GM18519 (cell line): ENCODE results near the gene HSD17B1.
A peak's percentile ranks its signal among the peaks of the same experiment; 100 is the strongest.

ENCODE experiments used
- ATAC-seq: cut with Tn5 transposase; IDR thresholded peaks from one replicate; pipeline ENCODE4 v1.9.1; 2021; ENCODE audit warnings: mild to moderate bottlenecking, moderate library complexity; ENCODE audit not compliant: unreplicated experiment, low FRiP score

HSD17B1 gene

DNA sequence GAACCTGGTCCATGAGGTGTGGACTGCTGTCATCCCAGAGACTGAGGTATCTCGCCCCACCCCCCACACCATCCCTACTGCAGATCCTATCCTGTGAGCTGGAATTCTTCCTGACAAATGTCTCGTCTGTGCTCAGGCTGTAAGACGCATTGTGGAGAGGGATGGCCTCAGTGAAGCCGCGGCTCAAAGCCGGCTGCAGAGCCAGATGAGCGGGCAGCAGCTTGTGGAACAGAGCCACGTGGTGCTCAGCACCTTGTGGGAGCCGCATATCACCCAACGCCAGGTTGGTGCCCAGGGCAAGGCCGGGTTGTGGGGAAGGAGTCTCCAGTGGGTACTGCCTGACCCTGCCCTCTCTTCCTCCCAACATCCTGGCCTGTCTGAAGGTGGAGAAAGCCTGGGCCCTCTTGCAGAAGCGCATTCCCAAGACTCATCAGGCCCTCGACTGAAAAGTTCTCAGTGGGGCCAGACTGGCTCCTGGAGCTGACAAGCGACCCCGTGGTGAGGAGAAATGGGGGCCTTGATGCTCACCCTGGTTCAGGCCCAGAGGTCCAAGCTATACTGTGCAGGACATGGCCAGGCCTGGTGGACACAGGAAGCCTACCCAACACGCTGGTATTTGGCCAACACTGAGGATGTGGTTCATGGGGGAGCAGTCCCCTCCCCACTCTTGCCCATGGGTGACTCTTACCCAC, 12.9 kb downstream of the HSD17B1 start:
- no peak for ATAC-seq

DNA sequence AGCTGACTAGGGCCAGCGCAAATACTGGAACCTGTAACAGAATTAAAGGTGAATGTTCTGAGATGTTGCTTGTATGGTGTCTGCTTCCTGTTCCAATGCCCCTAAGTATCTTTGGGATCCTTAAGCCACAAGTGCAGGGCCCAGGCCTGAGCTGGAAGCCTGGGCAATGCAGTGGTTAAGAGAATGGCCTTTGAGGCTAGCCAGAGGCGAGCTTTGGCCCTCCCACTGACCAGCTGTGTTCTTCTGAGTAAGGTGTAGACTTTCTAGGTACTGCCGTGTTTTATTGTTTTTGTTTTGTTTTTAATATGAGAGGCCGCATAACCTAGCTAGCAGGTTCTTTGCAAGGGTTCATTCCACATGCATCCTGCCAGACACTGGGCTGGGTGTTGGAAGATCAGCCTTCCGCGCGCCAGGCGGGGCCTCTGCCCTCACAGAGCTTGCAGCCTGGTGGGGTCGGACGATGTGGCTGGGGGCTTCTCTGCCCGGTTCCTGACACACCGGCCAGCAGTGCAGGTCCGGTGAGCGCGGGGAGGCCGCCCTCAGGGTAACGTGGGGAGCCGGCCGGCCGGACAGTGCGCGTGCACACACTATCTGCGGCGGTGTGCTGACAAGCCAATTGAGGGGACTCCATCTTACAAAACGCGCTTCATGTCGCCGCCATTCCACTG, 13.6 kb downstream of the HSD17B1 start:
- no peak for ATAC-seq

DNA sequence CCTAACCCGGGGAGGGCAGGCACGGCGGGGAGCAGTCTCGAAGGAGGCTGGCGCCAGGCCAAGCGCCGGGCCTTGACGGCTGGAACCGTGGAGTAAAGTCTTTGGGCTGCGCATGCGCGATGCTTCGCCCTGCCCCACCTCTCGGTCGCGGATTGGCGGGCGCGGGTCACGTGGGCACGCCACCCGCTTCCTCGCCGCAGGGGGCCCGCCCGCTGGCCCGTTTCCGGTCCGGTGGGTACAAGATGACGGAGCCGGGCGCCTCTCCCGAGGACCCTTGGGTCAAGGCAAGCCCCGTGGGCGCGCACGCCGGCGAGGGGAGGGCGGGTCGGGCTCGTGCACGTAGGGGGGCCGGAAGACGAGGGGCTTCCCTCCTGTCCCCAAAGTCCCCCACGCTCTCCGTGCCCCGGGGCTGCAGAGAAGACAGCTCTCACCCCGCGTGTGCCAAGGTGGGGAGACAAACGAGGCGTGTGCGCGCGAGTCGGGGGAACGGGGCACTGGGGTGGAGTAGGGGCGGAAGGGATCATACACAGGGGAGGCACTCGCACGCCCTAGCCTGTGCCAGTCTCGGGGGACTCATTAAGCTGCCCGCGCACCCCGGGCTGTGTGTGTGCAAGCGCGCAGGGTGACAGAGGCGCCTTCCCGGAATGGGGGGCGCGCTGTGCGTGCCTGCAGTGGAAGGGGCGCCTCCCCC, 14.3 kb downstream of the HSD17B1 start, which contains the start of gene MLX:
Gene MLX (plus strand): TSS at position 218 of the 691 bp plus-strand sequence. CDS start 25 bp downstream, at position 243.
- ATAC-seq, result no peak

DNA sequence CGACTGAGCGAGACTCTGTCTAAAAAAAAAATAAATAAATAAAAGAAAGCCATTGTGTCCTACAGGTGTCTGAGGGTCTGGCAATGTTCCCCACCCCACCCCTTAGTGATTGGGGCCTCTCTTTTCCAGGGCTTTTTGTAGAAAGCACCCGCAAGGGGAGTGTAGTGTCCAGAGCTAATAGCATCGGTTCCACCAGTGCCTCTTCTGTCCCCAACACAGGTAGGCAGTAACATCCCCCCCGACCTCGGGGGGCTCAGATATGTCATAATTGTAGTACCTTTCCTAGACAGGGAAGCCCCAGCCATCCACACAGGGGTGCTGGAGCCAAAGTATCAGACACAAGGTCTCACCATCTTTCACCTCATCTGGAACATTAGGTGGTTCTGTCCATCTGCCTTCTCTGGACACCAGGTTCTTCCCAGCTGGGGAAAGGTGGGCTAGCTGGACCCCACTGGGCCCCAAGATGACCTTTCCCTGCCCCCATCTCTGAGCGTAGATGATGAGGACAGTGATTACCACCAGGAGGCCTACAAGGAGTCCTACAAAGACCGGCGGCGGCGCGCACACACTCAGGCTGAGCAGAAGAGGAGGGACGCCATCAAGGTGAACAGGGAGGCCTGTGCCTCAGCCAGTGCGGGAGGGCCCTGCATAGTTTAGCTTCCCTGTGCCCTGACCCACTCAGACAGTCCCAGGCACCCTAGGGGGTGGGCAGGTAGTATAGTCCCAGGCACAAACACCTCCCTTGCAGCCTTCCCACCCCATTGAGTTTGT, 15.8 kb downstream of the HSD17B1 start:
- ATAC-seq, result no peak

DNA sequence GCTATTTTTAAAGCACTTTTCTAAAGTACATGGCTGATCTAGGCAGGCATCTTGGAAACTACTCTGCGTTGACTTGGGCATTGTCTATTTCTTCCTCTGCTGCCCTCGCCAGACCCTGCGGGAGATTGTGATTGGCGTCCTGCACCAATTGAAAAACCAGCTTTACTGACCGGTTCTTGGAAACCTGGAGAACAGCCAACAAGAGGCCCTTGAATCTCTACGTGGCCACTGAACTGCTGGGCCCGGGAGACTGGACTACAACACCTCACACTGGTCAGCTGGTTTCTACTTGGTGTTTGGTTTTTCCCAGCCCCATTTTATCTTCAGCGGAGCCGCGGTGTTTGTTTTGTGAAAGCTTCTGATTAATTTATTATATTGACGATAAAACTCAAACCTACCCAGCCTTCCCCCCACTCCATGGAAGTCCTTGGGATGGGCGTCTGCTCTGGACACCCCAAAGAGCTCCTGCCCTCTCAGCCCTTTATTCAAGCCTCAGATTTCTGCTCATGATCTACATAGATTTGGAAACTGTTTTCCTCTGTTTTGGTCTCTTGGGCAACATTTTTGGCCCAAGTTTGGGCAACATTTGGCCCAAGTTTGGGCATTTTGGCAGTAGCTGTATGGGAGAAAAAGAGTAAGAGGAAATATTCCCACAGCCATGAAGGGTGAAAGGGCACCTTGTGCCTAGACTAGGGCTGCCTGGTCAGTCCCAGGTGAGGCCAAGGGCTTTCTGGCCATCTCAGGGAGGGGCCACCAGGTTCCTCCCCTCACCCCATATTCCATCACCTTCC, 18.9 kb downstream of the HSD17B1 start:
- ATAC-seq, result no peak

- ATAC-seq, result no peak
Measured at GRCh38 chr17:42573095-42573494, 20.4 kb downstream of the HSD17B1 start.

DNA sequence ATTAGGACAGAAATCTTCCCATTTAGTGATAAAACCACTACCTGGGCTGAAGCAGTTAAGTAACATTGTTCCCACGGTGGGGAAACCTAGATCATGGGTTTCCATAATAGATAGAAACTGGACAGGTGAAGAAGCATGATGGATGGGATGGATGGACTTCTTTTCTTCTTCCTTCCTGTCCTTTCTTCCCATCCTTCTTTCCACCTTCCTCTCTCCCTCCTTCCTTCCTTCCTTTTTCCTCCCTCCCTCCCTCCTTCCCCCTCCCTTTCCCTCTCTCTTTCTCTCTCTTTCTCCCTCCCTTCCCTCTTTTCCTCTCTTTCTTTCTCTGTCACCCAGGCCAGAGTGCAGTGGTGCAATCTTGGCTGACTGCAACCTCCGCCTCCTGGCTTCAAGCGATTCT, 21.7 kb downstream of the HSD17B1 start:
- no peak for ATAC-seq

DNA sequence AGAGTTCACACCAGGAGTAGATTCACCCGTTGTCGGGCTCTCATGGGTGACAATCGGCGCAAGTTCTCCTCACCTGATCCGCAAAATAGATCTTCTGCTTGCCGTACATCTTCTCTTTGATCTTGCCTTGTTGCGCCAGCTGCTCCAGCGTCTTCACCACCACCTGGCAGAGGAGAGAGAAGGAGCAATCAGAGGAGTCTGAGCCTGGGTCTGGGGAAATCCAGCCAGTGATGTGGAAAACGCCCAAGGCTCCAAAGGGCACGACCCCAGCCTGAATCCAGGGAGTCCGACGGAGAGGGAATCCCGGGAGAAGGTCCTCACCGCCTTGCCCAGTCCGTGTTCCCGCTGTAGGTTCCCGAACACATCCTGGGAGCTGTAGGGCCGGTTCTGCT, 24.4 kb downstream of the HSD17B1 start:
- ATAC-seq, result no peak

GRCh38 chr17:42577532-42578281, 25.0 kb downstream of the HSD17B1 start, which contains the start of gene PSMC3IP:
Gene PSMC3IP, minus strand, starts transcription at chr17:42577729. Its CDS starts 43 bp downstream, at chr17:42577686.
- ATAC-seq, result peak; percentile 49

DNA sequence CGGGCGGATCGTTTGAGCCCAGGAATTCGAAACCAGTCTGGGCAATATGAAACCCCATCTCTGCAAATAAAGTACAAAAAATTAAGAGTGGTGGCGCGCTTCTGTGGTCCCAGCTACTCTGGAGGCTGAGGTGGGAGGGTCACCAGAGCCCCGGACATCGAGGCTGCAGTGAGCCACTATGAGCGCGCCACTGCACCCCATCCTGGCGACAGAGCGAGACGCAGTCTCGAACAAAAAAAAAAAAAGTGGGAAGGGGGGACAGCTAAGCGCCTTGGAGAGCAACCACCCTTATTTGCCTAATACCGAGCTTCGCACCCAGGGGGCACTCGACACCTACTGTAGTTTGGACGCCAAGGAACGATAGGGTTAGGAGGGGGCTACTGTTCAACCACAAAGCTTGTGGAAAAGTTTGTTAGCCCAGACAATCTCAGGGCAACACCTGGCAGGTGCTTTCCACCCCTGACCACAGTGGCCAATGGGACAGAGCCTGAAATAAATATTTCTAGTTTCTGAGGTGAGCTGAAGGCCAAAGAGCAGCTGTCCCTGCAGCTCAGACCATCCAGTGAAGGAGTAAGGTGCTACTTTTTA, 25.7 kb downstream of the HSD17B1 start:
- ATAC-seq, result no peak

DNA sequence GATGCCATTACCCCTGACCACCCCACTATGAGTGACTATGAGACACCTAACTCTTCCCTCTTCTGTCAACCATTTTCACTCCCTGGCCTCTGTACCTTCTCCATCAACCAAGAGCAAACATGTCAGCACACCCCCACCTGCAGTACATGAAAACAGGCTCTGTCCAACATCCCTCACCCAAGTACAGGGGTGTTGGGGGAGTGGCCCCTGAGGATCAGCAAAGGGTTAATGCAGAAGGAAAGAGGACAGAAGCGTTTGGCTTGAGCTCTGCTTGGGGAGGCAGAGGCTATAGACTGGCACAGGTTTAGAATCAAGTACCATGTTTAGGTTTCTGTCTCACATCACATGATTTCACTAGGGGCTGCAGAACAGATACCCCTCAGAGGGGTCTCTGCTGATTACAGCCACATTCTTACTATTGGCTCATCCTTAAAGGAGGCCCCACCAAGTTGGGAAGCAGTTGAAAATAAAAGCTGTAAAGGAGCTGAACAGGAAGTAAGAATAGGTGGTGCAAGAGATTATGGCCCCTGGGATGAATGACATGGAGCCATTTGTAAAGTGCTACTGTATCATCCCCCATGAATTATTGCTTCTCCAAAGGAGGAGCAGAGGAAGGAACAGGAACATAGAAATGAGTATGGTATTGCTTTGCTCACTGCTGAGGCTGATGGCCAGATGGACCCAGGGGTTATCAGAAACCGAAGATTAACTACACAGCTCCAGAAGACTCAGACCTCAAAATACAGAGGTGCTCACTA, 27.2 kb downstream of the HSD17B1 start:
- ATAC-seq, result no peak

DNA sequence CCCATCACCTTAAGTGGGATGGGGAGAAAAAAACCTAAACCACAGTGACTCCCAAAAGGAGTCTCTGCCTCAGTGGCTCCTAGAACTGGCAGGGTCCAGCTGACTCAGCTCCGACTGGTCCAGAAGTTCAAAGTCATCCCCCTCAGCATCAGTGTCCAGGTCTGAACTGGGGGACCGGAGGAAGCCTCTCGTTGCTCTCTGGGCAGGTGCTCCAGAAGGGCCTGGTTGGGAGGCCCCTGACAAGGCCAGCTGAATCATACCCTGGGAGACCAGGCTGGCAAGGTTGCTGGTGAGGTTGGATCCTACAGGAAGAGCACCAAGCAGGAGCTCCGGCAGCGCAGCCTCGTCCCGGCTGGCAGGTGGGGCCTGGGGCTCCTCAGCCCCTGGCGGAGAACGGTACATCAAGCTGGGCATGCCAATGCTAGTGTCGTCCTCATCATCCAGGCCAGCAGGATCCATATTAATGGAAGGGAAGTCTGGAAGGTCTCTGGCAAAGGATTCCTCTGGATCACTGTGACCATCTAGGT, 29.1 kb downstream of the HSD17B1 start:
- no peak for ATAC-seq

GRCh38 chr17:42584880-42585279, 32.2 kb downstream of the HSD17B1 start:
- no peak for ATAC-seq

DNA sequence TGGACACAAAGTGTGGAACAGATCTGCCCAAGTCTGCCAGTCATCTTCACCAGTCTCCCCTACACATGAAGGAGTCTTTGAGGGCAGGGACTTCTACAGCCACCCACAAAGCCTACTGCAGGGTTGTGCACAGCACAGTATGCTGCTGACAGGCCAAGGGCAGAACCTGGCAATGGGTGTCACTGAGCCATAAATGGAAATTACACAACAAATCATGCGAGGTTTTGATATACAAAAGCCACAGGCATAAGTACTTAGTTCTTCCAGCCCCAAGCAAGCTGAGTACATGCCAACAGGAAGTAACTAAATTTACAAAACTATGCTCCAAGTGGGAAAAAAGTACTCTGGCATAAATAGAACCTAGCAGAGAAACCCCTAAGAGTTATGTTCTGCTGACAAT, 32.6 kb downstream of the HSD17B1 start:
- ATAC-seq, result no peak

DNA sequence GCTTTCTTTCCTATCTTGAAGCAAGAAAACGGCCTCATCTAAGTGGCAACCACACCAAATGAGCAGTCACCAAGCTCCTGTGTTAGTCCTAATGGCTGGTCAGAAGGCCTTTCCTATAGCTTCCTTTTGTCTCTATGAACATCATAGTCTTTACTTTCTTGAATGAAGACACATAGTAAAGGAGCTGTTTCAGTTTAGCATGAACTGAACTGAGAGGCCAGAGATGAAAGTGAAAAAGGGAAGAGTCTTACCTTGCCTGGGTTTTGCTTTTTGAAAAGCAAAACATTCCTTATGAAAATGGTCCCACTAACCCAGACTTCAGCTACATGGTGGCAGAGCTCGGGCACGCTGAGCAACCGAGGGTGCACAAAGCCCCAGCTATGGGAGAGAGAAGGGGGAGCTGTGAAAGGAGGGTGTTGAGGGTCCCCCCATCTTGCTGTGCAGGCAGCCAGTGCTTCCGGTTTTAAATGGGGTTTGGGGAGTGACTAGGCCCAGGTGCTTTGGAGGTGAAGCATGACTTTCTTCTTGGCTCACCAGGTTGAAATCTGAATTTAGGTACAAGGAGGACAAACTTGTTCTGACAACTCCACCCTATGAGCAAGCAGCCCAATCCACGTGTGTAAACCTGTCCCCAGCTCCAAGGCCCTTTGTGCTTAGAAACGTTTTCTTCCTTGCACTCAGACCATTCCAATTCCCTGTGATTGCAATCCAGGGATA, 33.9 kb downstream of the HSD17B1 start:
- no peak for ATAC-seq

- ATAC-seq, result no peak
Measured at GRCh38 chr17:42590886-42591285, 38.2 kb downstream of the HSD17B1 start.

- ATAC-seq, result no peak
Measured at GRCh38 chr17:42591411-42591810, 38.7 kb downstream of the HSD17B1 start.
